Naive thymus-derived CD8-positive, alpha-beta T cell (primary cell): ENCODE data around the gene TRAP1. TPM values are rescaled to one million over a fixed set of nuclear protein-coding genes. Genes with fewer than 3 reads are reported as not detected.

Source experiments
- ATAC-seq, 2 donors: fragments of 150-1000 bp; cut with Tn5 transposase in 1 of 2; sonication (Bioruptor Pico), chemical (Tn5 transposase) in 1 of 2; 1 replicate in 1 of 2; 2 replicates in 1 of 2; pipeline ENCODE4 v1.10.0; 2021; ENCODE audit warnings: mild to moderate bottlenecking in 2 of 2, moderate library complexity in 2 of 2
- POLR2A ChIA-PET: fragments of 350-600 bp; sonication (Branson Sonifier 250); formaldehyde crosslinking; loops from one replicate; lab custom pipeline; 2021; ENCODE audit warnings: antibody characterized with exemption; lab: Charles Lee
- DNase-seq, 10 donors: peaks; one replicate each; pipeline versions ENCODE4 v3.0.0 to v3.0.0-alpha.2; 2020 to 2022
- H3K27ac Mint-ChIP-seq, 10 donors: one replicate each; pipeline ENCODE4 v1.8.0; 2020 to 2022; ENCODE audit warnings: mild to moderate bottlenecking in 10 of 10, mixed read lengths in 10 of 10, moderate library complexity in 4 of 10, inconsistent platforms in 1 of 10
- H3K27me3 Mint-ChIP-seq, 5 donors: one replicate each; pipeline ENCODE4 v1.8.0; 2021 to 2022; ENCODE audit warnings: mixed read lengths in 5 of 5
- H3K36me3 Mint-ChIP-seq, 3 donors: one replicate each; pipeline ENCODE4 v1.8.0; 2020 to 2022; ENCODE audit warnings: mixed read lengths in 3 of 3, mild to moderate bottlenecking in 2 of 3, inconsistent platforms in 1 of 3
- H3K4me1 Mint-ChIP-seq, 4 donors: one replicate each; pipeline ENCODE4 v1.8.0; 2021 to 2022; ENCODE audit warnings: mixed read lengths in 4 of 4
- H3K4me3 Mint-ChIP-seq, 10 donors: one replicate each; pipeline ENCODE4 v1.8.0; 2020 to 2022; ENCODE audit warnings: mild to moderate bottlenecking in 10 of 10, mixed read lengths in 10 of 10, moderate library complexity in 6 of 10, inconsistent platforms in 1 of 10
- H3K9me3 Mint-ChIP-seq, 9 donors: one replicate each; pipeline ENCODE4 v1.8.0; 2020 to 2022; ENCODE audit warnings: mixed read lengths in 9 of 9, mild to moderate bottlenecking in 3 of 9, inconsistent platforms in 1 of 9, moderate library complexity in 1 of 9
- polyA plus RNA-seq, 3 donors: library from polyadenylated mRNA; unstranded; fragments of 300-500 nt; fragmentation: Illumina TruSeq; gene quantifications; one replicate each; pipeline ENCODE4 v1.2.3, GENCODE V29; 2021
- total RNA-seq, 8 experiments: library from RNA in 2 of 8; stranded (reverse) in 2 of 8; gene quantifications; one replicate each; pipeline ENCODE4 v1.2.3 and lab custom pipeline; 2021 to 2026

TRAP1 gene
- total and polyA plus RNA-seq, 5 experiments from 2014 or later = 57.1 to 158 (median 79.1) TPM

DNA sequence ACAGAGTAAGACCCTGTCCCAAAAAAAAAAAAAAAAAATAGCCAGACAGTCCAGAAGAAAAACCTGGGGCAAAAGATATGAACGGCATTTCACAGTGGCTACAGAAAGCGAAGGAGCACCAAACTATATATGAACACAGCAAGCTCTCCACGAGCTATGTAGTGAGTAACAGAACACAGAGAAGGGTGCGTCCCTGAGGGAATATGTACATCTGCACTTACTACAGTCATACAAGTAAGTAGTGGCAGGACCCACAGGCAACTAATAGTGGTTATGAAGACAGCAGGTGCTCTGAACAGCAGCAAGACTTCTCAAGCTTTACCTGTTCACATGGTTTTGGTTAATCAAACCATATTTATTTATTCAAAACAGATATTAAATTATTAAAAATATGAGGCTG is 15.8 kb downstream of the TRAP1 start:
- Mint-ChIP-seq H3K36me3 (peaks cover 0 to 21% (median 0%) of the 10 kb centered on the region in 3 donors), H3K4me1 (peaks cover 5 to 23% (median 14%) of the 10 kb centered on the region in 4 donors), H3K9me3 (no peaks in the 10 kb centered on the region), H3K27me3 (no peaks in the 10 kb centered on the region), H3K27ac (peak overlapping the region in 1 of 10 donors; percentile 37), H3K4me3 (no peak overlapping the region)
- DNase-seq (no peak), ATAC-seq (no peak)
- POLR2A ChIA-PET = interaction anchor here (0.6 to 2.3 kb wide), 2 partner anchors 16 to 342 kb away, joined by 3 to 6 read pairs; partner anchors contain the start of gene TRAP1

DNA sequence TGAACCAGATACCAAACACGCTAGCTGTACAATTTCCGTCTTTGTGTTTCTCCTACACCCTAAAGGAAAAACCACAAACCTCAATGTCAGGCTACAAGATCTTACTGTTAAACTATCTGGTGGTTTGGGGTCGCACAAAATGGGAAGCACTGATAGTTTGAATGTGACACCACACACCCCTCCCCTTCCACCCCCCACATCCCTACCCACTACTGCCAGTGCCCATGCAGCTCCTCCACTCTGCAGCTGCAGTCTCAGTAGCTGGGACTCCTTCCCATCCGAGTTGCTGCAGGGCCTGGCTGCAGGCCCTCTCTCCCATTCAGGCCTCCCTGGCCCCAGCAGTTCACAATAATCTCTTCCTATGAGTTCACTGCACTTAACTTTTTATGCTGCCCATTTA is 18.4 kb downstream of the TRAP1 start:
- ATAC-seq = peak; percentile 41 to 68
- Mint-ChIP-seq H3K4me3 (peak overlapping the region in 4 of 10 donors; percentile 9 to 47 (median 28)), H3K9me3 (no peaks in the 10 kb centered on the region), H3K27me3 (no peaks in the 10 kb centered on the region), H3K36me3 (peaks cover 0 to 22% (median 0%) of the 10 kb centered on the region in 3 donors), H3K4me1 (peaks cover 7 to 22% (median 12%) of the 10 kb centered on the region in 4 donors), H3K27ac (peak overlapping the region in 6 of 10 donors; percentile 29 to 69 (median 37))
- peak in 3 of 10 donors; percentile 2 to 19 (median 17) for DNase-seq
- POLR2A ChIA-PET = interaction anchor here (0.7 kb wide), 1 partner anchor 35 kb away, joined by 4 read pairs; no protein-coding TSS in a partner anchor

DNA sequence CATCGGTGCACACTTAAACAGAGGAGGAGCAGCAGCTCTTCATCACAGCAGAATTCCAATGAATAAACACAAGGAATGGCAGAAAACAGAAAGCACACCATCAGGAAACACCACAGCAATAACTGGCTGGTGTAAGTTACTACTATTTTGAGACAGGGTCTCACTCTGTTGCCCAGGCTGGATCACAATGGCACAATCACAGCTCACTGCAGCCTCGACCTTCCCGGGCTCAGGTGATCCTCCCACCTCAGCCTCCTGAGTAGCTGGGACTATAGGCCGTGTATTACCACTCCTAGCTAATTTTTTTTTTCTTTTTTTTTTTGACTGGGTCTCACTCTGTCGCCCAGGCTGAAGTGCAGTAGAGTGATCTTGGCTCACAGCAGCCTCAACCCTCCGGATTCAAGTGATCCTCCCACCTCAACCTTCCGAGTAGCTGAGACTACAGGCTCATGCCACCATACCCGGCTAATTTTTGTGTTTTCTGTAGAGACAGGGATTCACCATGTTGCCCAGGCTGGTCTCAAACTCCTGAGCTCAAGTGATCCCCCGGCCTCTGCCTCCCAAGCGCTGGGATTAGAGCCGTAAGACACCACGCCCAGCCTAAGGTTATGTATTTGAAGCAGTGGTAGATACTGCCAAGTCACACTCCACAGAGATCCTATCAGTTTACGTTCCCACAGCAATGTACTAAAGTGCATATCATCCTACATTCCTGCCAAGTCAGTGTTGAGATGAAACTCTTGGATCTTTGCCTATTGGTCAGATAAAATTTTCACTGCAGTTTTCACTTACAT is 20.7 kb downstream of the TRAP1 start:
- H3K27ac Mint-ChIP-seq = peak overlapping the region in 1 of 10 donors; percentile 7
- no peaks in the 10 kb centered on the region for H3K27me3 Mint-ChIP-seq
- peaks cover 0 to 12% (median 0%) of the 10 kb centered on the region in 3 donors for H3K36me3 Mint-ChIP-seq
- no peaks in the 10 kb centered on the region for H3K9me3 Mint-ChIP-seq
- H3K4me3 Mint-ChIP-seq = no peak overlapping the region
- H3K4me1 Mint-ChIP-seq = peaks cover 6 to 22% (median 12%) of the 10 kb centered on the region in 4 donors
- no peak for DNase-seq
- POLR2A ChIA-PET = interaction anchor here (0.6 to 1.5 kb wide), 2 partner anchors 14 to 479 kb away, joined by 4 to 6 read pairs; no protein-coding TSS in a partner anchor
- ATAC-seq = no peak

DNA sequence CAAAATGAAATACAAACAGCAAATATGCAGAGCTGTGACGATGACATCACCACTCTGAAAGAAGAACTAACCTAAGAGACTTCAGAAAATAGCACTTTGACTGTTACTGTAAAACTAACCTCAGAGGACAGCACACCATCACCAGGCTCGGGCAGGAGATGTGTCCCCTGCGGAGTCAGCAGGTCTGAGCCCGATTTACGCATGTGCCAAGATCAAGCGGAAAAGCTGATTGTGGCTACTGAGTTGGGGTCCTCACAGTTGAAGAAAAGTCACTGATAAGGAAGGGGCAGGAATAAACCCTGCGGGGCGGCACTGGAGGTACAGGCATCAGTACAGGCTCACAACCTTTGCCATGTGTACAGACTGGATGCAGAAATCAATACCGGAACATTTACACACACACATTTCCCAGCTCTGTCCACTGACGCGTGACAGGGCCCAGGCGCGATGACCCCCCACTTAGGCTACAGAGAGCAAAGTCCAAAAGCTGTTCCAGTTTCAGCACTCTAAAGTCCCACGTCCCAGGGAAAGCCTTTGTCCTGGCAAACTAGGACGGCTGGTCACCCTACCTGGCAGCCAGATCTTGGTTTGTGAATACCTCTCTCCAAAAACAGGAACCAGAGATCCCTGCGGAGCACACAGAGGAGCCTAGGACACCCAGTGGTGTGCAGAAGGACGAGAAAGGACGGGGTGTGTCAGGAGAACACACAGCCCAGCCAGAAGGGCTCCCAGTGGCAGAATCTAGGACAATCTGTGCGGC is 21.5 kb downstream of the TRAP1 start:
- DNase-seq = no peak
- H3K36me3 Mint-ChIP-seq = peaks cover 0 to 9% (median 0%) of the 10 kb centered on the region in 3 donors
- no peaks in the 10 kb centered on the region for H3K27me3 Mint-ChIP-seq
- POLR2A ChIA-PET = interaction anchor here (0.6 to 1.5 kb wide), 2 partner anchors 15 to 196 kb away, joined by 3 to 6 read pairs; no protein-coding TSS in a partner anchor
- H3K27ac Mint-ChIP-seq = peak overlapping the region in 4 of 10 donors; percentile 3 to 73 (median 28)
- H3K4me1 Mint-ChIP-seq = peaks cover 6 to 26% (median 13%) of the 10 kb centered on the region in 4 donors
- H3K4me3 Mint-ChIP-seq = no peak overlapping the region
- H3K9me3 Mint-ChIP-seq = no peaks in the 10 kb centered on the region
- no peak for ATAC-seq

DNA sequence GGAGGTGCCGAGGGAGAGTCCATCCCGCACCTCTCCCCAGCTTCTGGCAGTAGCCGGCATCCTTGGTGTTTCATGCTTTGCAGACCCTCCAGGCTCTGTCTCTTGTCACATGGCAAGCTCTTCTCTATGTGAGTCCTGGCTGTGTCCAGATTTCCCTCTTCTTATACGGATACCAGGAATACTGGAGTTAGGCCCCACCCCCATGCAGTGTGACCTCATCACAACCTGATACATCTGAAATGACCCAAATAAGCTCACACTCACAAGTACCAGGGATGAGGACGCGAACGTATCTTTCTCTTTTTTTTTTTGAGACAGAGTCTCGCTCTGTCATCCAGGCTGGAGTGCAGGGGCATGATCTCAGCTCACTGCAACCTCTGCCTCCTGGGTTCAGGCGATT is 23.3 kb downstream of the TRAP1 start:
- DNase-seq = no peak
- no peak for ATAC-seq
- Mint-ChIP-seq H3K36me3 (peaks cover 0 to 16% (median 0%) of the 10 kb centered on the region in 3 donors), H3K27me3 (no peaks in the 10 kb centered on the region), H3K4me3 (no peak overlapping the region), H3K9me3 (no peaks in the 10 kb centered on the region), H3K4me1 (peaks cover 12 to 25% (median 15%) of the 10 kb centered on the region in 4 donors), H3K27ac (peak overlapping the region in 1 of 10 donors; percentile 21)
- POLR2A ChIA-PET = no interaction called here

DNA sequence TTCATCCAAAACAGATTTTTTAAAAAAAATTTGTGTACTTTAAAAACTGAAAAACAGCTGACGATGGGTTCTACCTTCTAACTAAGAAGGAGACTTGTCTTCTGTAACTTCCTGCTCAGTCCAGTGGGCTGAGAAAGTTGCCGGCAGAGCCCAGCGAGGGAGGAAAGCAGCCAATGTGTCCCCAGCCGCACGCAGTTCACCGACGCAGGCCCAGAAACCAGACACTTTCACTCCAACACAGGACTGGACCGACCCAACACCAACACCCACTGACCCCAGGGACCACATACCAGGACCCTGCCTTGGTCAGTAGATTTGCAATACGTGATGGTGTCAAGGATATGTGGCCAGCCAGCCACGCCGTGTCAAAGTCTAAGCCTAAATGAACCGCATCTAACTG is 25.6 kb downstream of the TRAP1 start:
- Mint-ChIP-seq H3K4me1 (peaks cover 9 to 20% (median 11%) of the 10 kb centered on the region in 4 donors), H3K4me3 (no peak overlapping the region), H3K9me3 (no peaks in the 10 kb centered on the region), H3K27me3 (no peaks in the 10 kb centered on the region), H3K27ac (peak overlapping the region in 1 of 10 donors; percentile 22), H3K36me3 (peaks cover 0 to 37% (median 4%) of the 10 kb centered on the region in 3 donors)
- DNase-seq (no peak), ATAC-seq (no peak)
- POLR2A ChIA-PET = interaction anchor here (0.7 to 2.0 kb wide), 2 partner anchors 90 to 189 kb away, joined by 5 read pairs; partner anchors contain the start of gene CREBBP

DNA sequence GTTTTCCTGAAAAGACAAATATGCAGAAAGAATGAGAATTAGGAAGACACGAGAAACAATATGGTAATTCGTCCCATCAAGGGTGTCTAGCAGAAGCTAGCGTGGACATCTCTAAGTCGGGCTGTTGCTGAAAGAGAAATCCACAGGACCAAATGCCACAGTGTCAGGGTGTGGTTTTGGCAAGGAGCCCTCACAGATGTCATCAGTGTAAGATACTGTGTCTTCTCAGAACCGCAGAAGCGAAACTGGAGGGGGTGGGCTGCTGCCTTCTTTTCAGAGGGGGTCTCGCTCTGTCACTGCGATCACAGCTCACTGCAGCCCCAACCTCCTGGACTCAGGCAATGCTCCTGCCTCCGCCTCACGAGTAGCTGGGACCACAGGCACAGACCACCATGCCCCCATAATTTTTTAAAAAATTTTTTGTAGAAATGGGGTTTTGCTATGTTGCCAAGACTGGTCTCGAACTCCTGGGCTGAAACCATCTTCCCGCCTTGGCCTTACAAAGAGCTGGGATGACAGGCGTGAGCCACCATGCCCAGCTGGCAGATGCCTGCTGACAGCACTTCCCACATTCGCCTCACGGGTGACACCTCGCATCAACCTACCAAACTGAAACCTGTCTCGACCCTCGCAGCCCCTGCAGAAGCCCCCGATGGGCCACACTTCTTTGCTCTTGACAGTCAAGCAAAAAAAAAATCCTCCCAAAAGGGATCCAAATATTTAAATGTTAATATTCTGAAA is 26.2 kb downstream of the TRAP1 start:
- H3K27me3 Mint-ChIP-seq = no peaks in the 10 kb centered on the region
- ATAC-seq (no peak), DNase-seq (no peak)
- H3K27ac Mint-ChIP-seq = peak overlapping the region in 4 of 10 donors; percentile 22 to 82 (median 36)
- peak overlapping the region in 5 of 10 donors; percentile 17 to 58 (median 52) for H3K4me3 Mint-ChIP-seq
- H3K4me1 Mint-ChIP-seq = peaks cover 9 to 18% (median 10%) of the 10 kb centered on the region in 4 donors
- no peaks in the 10 kb centered on the region for H3K9me3 Mint-ChIP-seq
- POLR2A ChIA-PET = interaction anchor here (0.6 to 2.0 kb wide), 2 partner anchors 190 to 878 kb away, joined by 4 to 5 read pairs; partner anchors contain the start of gene CREBBP
- H3K36me3 Mint-ChIP-seq = peaks cover 0 to 43% (median 4%) of the 10 kb centered on the region in 3 donors

DNA sequence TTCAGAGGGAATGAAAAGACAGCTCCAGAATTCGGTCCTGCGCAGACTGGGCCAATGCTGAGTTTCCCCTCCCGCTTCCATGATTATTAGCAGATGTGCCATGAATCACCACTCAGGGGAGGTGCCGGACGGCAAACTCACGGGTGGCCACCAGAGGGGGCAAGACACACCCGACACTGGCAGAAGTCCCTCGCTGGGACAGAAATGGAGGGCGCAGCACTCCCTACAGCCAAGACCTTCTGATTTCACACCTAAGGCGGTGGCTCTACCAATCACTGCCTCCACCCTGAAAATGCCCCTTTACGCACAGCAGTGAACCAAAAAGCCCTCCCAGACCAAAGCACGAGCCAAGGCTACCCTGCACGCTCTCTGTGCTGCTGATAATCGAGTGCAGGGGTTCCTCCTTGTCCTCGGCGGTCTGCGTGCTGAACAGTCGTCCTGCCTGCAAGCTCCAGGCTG is 26.8 kb downstream of the TRAP1 start:
- no peaks in the 10 kb centered on the region for H3K9me3 Mint-ChIP-seq
- peak; percentile 71 to 90 (median 80) for DNase-seq
- peak; percentile 100 for ATAC-seq
- peaks cover 0 to 49% (median 9%) of the 10 kb centered on the region in 3 donors for H3K36me3 Mint-ChIP-seq
- H3K27me3 Mint-ChIP-seq = no peaks in the 10 kb centered on the region
- POLR2A ChIA-PET = interaction anchor here (0.6 to 2.0 kb wide), 2 partner anchors 190 to 879 kb away, joined by 4 to 5 read pairs; partner anchors contain the start of gene CREBBP
- peak overlapping the region in 7 of 10 donors; percentile 15 to 82 (median 37) for H3K27ac Mint-ChIP-seq
- peak overlapping the region in 7 of 10 donors; percentile 17 to 75 (median 52) for H3K4me3 Mint-ChIP-seq
- peaks cover 9 to 15% (median 9%) of the 10 kb centered on the region in 4 donors for H3K4me1 Mint-ChIP-seq

DNA sequence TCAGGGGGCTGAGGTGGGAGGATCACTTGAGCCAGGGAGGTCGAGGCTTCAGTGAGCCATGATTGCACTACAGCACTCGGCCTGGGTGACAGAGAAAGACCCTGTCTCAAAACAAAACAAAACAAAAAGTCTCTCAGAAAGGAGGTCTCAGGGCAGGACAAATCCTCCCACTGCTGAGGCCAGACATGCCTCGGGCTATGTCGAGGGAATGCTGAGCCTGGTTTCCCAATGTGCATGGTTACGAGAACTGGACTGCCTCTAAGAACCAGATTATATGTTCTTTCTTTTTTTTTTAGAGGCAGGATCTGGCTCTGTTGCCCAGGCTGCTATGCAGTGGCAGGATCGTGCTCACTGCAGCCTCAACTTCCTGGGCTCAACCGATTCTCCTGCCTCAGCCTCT is 27.6 kb downstream of the TRAP1 start:
- Mint-ChIP-seq H3K9me3 (no peaks in the 10 kb centered on the region), H3K4me1 (peaks cover 7 to 14% (median 9%) of the 10 kb centered on the region in 4 donors), H3K27ac (no peak overlapping the region), H3K36me3 (peaks cover 0 to 54% (median 9%) of the 10 kb centered on the region in 3 donors), H3K4me3 (no peak overlapping the region), H3K27me3 (no peaks in the 10 kb centered on the region)
- DNase-seq (no peak), ATAC-seq (no peak)
- POLR2A ChIA-PET = interaction anchor here (2.0 kb wide), 1 partner anchor 191 kb away, joined by 5 read pairs; the partner anchor contains the start of gene CREBBP

DNA sequence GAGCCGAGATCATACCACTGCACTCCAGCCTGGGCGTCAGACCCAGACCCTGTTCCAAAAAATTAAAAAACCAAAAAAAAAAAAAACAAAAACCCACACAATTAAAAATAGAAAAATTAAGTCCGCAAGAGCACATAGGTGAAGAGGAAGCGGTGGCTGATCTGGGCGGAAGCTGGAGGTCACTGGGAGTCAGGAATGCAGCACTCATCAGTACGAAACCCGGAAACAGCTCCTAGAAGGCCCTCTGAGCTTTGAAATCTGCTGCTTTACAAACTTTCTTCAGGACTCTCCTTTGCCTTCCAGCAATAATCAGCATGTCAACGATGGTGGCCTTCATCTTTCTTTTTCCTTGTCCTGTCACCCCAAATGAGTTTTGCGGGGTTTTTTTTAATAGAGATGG is 29.5 kb downstream of the TRAP1 start:
- ATAC-seq = no peak

DNA sequence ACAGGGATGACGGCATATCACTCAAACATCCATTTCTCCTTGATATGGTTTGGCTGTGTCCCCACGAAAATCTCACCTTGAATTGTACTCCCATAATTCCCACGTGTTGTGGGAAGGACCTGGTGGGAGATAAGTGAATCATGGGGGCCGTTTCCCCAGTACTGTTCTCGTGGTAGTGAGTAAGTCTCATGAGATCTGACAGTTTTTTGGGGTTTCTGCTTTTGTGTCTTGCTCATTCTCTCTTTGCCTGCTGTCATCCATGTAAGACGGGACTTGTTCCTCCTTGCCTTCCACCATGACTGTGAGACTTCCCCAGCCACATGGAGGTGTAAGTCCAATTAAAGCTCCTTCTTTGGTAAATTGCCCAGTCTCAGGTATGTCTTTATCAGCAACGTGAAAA is 30.3 kb downstream of the TRAP1 start:
- peaks cover 0 to 74% (median 13%) of the 10 kb centered on the region in 3 donors for H3K36me3 Mint-ChIP-seq
- H3K27me3 Mint-ChIP-seq = no peaks in the 10 kb centered on the region
- POLR2A ChIA-PET = no interaction called here
- no peak for ATAC-seq
- peak overlapping the region in 1 of 10 donors; percentile 49 for H3K27ac Mint-ChIP-seq
- H3K9me3 Mint-ChIP-seq = peaks cover 0 to 2% (median 0%) of the 10 kb centered on the region in 9 donors
- H3K4me3 Mint-ChIP-seq = no peak overlapping the region
- DNase-seq = no peak
- H3K4me1 Mint-ChIP-seq = peaks cover 6 to 13% (median 9%) of the 10 kb centered on the region in 4 donors

More for the DNA sequence above, 29.5 kb downstream of the TRAP1 start:
- Mint-ChIP-seq H3K36me3 (peaks cover 0 to 67% (median 12%) of the 10 kb centered on the region in 3 donors), H3K9me3 (no peaks in the 10 kb centered on the region), H3K4me1 (peaks cover 6 to 14% (median 9%) of the 10 kb centered on the region in 4 donors), H3K27me3 (no peaks in the 10 kb centered on the region), H3K4me3 (no peak overlapping the region), H3K27ac (no peak overlapping the region)
- POLR2A ChIA-PET = no interaction called here
- DNase-seq = no peak
